GM21825 (cell line): ENCODE results near the gene HIVEP3.

ENCODE experiments used
- ATAC-seq: cut with Tn5 transposase; IDR thresholded peaks from one replicate; pipeline ENCODE4 v1.9.1; 2021; ENCODE audit warnings: mild to moderate bottlenecking, moderate library complexity; ENCODE audit not compliant: unreplicated experiment

HIVEP3 gene

DNA sequence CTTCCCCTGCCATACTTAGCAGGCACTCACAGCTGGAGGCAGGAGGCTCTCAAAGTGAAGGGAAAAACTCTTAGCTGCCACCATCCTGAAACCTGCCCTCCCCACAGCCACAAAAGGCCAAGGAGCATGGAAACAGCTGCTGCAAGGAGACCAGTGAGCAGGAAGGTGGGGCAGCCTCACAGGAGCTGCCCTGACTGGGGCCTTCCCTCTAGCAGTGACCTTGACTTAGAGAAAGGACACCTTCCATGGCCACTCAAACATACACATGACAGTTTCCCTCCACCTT, 126.3 kb downstream of the HIVEP3 start:
- ATAC-seq = no peak

DNA sequence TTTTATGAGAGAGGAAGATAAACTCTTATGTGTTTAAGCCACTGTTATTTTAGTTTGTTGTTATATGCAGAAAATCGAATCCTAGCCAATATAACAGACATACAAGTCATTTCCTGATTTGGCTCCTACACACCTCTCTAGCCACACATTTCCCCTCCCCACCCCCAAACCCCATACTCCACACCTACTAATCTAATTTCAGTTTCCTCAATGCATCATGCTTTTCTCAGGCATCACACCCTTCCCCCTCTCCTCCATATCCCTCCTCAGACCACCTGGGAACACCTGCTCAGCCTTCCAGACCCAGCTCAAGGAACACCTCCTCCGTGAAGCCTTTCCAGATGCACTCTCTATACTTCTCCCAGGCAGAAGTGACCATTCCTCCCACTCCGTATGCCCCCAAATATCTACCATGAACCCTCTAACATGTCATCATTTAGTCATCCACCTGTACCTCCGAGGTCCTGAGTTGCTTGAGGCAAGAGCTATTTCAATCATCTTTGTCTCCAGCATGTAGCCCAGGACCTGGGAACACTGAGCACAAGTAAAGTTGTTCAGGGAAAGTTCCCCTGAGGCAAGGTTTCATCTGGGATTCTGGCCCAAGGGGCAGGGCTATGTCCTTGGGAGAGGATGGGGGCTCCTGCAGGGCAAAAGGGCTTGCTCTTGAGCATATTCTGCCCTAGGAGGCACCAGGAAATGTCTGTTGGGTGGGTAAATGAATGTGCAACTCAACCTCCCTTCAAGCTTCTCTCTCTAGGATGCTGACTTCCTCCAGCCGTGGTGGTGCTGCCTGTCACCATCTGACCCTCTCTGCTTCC, 126.8 kb downstream of the HIVEP3 start:
- no peak for ATAC-seq

DNA sequence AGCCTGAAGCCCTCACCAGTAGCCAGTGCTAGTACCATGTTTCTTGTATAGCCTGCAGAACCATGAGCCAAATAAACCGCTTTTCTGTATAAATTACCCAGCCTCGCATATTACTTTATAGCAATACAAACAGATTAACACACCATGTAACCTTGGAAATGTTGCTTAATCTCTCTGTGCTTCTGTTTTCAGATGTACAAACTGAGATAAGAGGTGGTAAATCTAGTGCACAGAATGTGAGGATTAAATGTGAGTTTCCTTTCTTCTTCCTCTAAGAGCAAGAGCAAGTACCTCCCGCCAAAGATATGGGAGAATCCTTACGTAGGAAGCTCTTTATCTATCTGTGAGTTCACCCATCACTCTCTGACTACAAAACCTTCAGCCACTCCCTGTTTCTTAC, 128.4 kb downstream of the HIVEP3 start:
- no peak for ATAC-seq

DNA sequence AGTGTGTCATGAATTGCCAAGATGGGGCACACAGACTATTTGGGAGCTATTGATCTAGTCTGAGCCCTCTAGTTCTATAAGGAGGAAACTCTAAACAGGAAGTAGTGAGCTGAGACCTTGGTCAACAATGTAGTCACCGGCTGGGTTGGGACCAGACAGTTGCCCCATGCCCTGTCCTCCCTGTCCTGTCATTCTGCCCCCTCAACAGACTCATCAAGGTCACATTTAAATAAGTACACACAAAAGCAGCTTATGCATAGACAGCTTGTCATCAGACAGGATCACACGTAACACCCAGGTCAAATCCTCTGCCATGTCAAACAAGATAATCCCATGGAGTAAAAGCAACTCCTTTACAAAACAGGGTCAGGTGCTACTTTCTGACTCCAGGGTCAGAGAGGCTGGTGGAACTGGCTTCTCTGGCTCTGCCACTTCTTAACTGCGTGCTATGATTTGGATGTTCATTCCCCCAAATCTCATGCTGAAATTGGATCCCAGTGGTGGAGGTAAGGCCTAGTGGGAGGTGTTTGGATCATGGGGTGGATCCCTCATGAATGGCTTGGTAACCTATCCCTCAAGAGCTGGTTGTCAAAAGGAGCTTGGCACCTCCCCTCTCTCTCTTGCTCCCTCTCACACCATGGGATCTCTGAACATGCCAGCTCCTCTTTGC, 128.9 kb downstream of the HIVEP3 start:
- no peak for ATAC-seq

DNA sequence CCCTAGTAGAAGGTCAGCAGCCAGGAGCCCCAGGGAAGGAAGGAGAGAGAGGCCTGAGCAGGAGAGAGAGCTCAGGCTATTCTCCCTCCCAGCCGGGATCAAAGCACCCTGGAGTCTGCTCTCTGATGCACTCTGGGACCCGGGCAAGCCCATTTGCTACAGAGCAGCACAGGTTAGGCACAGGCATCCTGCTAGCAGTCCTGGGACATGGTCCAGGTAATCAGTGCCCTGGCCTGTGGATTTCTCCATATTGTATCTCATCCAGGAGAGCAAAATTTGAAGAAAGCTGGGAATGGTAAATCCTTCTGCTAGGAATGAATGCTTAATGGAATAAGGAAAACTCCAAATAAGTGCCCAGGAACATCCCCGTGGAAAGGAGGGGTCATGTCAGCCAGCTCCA, 130.3 kb downstream of the HIVEP3 start:
- no peak for ATAC-seq

DNA sequence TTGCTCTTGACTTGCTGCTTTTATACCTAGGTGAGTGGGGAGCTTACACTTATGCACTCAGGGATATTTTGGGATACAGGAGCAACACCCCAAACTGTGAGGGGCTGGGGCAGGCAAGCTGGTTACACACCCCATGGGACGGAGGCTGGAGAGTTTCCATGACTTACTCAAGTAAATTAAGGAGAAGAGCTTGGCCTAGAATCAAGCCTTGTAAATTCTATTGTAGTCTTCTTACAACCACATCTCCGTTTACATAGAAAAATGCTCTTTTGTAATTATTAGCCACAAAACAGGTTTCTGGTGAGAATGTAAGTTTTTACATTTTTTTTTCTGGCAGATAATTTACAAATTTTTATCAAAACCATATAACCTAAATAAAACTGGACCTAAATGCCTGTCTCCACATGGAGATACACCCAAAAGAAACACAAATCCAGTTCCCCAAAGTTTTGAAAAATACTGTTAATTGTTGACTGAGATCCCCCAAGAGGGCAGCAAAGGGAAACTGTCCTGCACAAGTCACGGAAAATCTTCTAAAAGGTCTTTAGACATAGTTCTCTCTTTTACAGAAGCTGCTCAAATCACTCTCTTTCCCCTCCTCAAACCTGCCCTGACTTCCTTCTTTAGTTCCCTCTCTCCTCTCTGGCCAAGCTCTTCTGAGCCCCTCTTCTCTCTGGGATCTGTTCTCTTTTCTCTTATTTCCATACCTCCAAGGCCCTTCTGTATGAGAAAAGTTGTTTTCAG, 134.0 kb downstream of the HIVEP3 start:
- no peak for ATAC-seq

DNA sequence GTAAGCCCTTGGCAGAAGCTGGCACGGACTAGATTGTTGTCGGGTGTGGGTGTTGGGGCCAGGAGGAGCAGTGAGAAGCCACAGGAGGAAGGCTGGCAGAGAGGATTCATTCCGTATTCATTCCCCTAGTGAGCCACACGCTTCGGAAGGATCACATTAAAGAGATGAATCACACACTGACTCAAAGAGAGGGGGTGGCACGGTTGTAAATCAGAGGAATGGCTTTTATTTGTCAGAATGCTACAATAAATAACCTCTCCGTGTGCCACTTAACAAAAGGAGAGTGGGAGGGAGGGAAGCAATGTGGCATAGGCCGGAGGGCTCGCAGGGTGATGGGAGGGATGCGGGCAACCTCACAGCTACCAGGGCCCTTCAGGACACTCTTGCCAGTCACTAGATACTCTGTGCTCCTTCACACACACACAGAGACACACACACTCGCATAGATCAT, 135.5 kb downstream of the HIVEP3 start:
- no peak for ATAC-seq

DNA sequence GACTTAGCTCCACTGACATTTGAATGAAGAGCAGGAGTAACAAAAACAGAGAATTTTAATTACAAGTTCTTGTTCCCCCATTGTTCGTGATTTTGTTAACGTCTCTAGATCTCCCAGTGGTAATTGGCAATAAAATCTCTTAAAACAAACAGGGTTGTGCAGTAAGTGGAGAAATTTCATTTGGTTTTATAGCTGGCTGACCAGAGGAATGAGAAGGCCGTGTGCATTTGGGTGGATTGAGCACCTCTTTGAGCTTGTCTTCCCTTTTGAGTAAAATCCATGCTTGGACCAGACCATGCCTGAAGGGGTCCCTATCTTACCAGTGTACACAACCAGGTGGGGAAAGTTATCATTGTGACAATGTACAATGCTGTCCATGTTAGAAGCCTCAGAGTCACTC, 137.8 kb downstream of the HIVEP3 start:
- ATAC-seq = no peak

DNA sequence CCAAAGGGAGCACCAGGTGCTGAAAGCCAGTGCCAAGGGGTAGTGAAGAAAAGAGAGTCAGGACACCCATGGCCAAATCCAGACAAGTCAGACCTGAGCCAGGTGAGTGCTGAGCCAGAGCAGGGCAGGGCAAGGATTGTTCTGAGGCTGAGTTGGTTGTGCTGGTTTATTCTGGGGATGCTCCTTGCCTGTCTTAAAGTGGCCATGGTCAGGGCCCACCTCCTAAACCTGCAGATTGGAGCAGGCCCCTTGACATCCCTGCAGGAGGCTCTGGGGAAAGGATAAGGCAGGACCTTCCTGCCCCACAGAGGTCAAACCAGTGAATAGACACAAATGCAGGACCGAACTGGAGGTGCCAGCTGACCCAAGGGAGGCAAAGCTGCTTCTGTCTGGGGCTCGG, 138.4 kb downstream of the HIVEP3 start:
- no peak for ATAC-seq

DNA sequence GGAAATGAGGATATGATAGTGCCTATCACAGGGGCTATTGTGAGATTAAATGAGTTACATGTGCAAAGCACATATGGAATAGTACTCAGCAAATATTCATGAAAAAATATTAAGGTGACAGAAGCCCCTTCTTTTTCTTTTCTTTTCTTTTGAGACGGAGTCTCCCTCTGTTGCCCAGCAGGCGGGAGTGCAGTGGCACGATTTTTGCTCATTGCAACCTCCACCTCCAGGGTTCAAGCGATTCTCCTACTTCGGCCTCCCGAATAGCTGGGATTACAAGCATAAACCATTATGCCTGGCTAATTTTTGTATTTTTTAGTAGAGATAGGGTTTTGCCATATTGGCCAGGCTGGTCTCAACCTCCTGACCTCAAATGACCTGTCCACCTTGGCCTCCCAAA, 139.4 kb downstream of the HIVEP3 start:
- no peak for ATAC-seq

DNA sequence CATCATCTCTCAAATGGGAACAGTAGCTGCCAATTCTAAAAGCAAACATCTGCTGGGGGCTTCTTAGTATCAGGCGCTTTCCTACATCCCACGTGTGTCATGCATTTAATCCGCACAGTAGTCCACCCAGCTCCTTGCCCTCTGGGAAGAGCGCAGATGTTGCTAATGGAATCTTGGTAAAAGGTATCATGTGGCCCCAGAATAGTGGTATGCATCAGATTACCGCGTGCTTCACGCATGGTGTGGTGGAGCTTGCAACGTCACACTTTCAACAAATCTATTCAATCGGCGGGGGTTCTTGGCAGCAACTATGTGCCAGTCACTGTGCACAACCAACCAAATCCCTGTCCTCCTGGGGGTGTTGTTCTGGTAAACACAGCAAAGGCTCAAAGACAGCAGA, 141.0 kb downstream of the HIVEP3 start:
- no peak for ATAC-seq

DNA sequence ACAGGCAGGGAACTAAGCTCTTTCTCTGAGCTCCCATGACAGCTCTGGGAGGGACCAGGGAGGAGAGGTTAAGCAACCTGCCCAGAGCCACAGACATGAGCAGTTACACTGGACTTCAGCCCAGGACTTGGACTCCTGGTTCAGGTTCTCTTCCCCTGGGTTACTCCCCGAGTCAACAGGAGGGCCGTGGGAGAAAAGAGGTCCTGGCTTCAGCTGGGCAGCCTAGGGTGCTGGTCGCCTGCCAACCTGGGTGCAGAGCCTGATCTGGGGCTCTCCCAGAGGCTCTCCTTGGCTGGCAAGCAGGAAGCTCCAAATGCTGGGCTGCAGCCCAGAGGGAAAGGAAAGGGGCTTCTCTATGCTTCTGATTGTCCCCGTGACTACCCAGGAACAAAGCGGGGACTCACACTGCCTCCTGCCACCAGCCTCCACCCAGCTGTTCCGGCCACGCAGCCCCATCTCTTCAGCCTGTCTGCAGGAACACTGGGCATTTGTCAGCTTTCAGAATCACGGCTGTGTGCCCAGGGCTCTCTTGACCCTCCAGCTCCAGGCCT, 141.8 kb downstream of the HIVEP3 start:
- no peak for ATAC-seq

DNA sequence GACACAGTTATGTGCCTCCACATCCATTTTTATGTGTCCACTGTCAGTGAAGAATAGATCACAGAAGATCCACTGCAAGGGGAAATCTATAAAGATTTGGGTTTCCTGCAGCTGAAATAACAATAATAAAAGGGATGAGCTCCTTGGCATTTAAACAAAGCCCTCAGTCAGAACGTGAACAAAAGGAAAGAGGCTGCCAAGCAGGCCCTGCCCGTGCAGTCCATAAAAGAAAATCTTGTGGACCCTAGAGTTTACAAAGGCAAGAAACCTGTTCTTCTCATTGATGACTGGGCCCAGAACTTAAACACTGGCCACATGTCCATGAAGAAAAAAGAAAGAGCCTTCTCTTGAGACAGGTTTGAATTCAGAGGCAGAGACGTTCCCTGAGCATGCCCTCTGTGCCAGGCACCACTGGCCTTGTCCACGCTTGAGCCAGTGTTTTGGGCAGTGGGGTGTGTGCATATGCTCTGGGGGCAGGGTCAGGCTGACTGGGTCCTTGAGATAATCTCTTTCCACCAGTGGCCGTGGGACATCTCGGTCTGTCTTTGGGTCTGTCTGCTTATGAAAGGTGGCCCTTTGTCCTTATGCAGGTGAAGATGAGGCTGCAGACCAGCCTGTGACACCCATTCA, 142.7 kb downstream of the HIVEP3 start:
- no peak for ATAC-seq

DNA sequence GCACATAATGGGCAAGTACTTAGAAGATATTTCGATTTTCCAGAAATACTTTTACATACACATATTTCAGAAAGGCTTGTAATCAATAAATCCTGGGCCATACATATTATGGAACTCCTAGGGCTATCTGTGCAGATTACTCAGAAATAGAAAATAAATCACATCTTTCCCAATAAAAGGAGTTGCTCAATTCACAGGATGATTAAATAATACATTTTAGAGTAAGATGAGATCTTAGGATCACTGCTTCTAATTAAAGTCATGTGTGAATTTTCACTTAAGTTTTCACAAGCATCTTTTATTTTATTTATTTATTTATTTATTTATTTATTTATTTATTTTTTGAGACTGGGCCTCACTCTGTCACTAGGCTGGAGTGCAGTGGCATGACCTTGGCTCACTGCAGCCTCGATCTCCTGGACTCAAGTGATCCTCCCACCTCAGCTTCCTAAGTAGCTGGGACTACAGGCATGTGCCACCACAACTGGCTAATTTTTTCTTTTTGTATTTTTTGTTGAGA, 144.2 kb downstream of the HIVEP3 start:
- no peak for ATAC-seq

DNA sequence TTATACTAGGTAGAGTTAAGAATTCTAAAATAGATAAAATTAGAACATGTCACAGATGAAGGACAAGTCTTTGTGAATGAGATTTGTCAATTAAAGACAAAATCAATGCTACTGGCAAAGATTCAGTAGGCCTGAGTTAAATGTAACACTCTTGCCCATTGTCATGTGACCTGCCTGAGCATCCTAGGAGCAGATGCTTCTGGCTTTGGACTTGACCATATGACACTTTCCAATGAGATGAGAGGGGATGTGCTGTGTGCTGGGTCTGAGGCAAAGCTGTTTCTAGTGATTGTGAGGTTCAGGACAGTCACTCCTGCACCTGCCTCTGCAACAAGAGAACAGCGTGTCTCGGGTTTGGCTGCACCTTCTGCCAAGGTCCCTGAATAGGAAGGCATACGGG, 144.9 kb downstream of the HIVEP3 start:
- no peak for ATAC-seq

DNA sequence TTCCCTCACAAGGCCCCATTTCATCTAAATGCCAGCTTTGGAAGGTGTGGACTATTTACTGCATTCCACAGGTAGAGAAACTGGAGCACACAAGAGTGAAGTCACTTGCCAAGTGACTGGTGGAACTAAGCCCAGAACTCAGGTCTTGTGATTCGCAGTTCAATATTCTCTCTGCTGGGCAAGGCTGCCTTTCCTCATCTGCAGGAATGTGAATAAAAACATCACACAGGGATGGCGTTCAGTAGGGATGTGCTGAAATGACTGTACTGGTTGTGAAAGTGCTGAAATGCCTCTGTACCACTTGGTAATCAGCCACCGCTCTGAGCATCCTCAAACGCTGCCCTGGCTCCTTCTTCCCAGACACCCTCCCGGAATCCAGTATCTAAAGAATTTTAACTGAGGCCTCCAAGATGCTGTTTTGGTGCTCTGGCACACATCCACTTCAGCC, 145.6 kb downstream of the HIVEP3 start:
- no peak for ATAC-seq

DNA sequence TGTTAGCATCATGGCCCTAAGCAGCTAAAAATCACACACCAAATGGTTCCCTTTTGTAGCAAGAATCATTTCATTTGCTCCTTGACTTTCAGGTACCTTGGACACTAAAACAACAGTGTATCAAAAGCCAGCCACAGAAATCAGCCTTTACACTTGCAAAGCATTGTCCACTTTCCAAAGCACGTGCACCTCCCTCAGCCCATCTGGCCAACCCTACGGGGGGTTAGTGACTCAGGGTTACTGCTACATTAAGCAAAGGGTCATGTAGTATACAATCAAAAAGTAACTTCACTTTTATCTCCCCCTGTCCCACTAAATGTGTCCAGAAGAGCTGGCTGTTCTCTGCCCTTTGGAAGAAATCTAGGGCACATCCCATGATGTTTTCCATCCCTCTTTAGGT, 149.7 kb downstream of the HIVEP3 start:
- no peak for ATAC-seq

DNA sequence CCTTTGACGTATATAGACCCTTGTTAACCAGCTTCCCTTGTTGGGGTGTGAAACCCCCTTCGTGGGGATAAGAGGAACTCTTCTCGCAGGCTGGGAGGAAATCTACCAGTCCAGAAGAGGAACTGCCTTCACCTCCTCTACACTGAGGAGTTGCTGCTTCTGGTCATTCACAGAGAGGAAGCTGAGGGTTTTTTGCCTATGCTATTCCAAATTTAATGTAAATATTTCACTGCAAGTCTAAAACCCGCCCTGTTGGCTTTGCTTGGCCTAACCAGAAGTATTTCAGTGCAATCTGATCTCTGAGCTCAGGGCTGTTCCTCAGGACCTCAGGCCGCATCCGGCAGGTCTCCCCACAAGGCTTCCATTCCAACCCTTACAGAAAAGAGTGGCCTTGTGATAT, 150.1 kb downstream of the HIVEP3 start:
- ATAC-seq = no peak

DNA sequence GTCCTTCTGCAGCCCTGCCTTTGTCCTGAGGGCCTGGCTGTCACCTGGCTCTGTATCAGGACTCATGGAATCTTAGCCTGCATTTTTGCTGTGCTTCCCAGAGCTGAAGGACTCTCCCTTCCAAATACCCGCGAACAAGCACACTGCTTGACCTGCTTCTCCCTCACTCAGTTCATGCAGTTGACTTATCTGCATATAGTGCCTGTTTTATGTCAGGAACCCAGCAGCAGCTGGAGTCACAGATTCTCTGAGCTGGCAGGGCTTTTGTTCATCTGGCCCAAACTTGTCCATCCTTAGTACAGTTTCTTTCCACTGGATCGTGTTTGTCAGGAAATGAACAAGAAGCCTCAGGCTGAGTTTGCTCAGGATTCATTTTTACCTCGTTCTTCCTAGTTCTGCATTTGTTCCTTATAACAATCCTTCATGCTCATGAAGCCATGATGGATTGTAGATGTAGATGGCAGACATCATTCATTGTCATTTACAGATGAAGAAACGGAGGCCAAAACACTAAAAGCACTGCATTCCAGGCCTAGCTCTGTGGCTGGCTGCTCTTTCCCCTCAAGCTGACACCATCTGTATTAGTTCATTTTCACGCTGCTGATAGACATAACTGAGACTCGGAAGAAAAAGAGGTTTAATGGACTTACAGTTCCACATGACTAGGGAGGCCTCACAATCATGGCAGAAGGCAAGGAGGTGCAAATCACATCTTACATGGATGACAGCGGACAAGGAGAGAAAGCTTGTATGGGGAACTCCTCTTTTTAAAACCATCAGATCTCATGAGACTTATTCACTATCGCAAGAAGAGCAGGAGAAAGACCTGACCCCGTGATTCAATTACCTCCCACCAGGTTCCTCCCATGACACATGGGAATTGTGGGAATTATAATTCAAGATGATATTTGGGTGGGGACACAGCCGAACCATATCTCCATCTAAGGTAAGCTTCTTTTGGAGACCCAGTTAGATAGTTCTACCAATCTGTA, 150.9 kb downstream of the HIVEP3 start:
- ATAC-seq = no peak

DNA sequence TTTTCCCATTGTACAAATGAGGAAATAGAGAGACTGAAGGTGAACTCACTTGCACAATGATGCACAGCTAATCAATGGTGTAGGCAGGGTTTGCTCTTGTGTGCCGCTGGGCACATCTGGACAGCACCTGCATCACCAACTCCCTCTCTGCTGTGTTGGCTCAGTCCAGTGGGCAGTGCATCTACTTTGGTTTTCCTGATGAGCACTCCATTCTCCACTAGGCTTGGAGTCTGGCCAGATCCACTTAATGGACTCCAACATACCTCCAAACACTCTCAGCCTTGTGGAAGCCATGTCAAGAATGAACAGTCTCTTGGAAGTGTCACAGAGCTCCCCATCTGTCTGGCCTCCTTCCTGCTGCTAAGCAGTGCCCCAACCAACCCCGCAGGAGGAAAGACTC, 152.2 kb downstream of the HIVEP3 start:
- no peak for ATAC-seq
